NOMO-1 treated with dmso at 0.1 percent for 144 hours (cell line): Measurements from ENCODE around the gene KRT16.
"Not testable (repeated sequence)": the region's sequence is repeated elsewhere in the genome, so short reads cannot be mapped to it uniquely, and the experiment has no call there.

Experiments
- DNase-seq: peaks from one replicate; lab custom pipeline; 2025; ENCODE audit not compliant: unreplicated experiment; lab: John Stamatoyannopoulos, UW

The KRT16 gene

DNA sequence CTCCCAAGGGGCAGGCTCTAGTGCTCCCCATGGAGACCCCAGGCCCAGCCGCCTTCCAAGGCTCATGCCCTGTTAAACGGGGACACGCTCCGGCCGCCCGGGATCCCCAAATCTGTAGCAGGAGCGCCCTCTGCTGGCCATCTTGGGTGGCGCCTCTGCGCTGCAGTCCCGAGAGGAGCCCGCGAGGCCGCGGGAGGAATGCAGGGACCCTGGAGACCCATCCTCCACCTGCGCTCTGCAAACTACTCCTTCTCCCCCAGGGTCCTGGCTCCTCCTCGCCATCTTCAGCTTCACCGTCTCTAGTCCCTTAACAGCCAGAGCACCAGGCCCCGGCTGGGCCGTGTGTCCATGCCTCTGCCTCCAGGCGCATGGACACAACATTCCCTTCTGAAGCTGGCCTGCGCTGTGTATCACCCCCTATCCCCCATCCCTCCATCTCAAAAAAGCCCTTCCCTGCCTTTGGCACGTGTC is 35.4 kb upstream of the KRT16 start:
- DNase-seq = peak; percentile 54

DNA sequence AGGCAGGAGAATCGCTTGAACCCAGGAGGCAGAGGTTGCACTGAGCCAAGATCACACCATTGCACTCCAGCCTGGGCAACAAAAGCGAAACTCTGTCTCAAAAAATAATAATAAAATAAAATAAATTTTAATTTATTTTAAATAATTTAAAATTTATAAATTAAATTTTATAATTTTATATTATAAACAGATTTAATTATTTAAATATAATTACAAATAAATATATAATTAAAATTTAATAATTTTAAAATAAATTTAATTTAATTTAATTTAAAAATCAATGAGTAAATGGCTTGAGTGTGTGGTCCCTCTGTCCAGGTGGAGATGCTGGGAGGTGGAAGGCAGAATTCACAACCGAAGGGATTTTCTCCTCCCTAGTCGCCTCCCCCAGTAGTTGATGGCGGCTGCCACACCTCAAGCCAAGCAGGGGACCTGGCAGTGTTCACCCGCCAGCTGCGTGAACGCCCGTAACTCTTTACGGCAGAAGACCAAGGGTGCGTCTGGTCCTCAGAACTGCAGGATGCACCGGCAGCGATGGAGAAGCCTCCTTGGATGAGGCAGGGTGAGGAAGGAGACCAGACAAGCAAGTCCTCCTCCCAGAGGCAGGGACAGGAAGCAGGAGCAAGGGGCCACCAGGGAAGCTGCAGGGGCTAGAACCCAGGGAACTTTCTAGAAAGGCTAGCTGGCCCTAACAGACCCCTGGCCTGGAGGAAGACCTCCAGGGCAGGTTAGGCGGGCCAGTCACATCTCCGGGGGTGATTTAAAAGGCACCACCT is 34.7 kb upstream of the KRT16 start:
- no peak for DNase-seq

DNA sequence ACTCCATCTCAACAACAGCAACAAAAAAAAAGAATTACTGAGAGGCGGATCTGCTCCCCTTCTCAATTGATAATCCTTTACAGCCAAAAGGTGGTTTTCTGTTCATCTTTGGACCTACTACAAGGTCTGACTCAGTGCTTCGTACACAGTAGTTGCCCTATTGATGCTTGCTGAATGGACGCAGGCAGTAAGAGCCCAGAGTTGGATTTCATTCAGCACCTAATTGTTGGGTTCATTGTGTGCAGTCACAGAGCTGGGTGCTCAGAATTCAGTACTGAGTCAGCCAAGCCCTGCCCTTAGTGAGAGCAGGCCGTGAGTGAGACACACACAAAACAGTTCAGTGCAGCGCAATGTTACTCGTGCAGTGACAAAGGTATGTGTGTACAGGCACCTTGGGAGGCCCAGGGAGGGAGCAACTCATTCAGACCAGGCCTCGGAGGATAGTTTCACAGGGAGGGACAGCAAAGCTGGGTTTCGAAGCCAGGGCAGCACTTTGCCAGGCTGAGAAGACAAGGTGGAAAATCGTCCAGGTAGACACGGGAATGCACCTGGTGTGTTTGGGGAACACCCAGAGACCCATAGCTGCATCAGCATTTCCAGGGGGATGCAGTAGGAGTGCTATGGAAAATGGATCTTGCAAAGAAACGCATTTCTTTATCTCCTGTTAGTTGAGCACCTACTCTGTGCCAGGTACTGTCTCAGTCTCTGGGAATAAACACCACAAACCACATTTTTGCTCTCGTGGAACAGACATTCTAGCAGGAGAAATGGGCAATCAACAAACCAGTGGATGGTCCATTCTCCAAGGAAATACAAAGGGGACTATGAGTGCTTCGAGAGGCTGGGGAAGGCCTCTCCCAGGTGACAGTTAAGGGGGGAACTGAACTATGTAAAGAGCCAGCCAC is 29.9 kb upstream of the KRT16 start:
- no peak for DNase-seq

DNA sequence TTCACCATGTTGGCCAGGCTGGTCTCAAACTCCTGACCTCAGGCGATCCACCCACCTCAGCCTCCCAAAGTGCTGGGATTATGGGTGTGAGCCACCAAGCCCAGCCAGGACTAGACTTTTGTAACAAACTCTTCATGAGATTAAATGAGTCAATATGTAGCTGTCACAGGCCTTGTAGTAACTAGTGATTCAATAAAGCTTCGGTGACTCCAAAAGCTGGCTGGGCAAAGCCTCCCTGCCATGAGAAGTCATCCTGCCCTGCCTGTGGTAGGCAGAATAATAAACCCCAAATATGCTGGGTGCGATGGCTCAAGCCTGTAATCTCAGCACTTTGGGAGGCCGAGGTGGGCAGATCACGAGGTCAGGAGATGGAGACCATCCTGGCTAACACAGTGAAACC is 28.0 kb upstream of the KRT16 start:
- not testable (repeated sequence) for DNase-seq

DNA sequence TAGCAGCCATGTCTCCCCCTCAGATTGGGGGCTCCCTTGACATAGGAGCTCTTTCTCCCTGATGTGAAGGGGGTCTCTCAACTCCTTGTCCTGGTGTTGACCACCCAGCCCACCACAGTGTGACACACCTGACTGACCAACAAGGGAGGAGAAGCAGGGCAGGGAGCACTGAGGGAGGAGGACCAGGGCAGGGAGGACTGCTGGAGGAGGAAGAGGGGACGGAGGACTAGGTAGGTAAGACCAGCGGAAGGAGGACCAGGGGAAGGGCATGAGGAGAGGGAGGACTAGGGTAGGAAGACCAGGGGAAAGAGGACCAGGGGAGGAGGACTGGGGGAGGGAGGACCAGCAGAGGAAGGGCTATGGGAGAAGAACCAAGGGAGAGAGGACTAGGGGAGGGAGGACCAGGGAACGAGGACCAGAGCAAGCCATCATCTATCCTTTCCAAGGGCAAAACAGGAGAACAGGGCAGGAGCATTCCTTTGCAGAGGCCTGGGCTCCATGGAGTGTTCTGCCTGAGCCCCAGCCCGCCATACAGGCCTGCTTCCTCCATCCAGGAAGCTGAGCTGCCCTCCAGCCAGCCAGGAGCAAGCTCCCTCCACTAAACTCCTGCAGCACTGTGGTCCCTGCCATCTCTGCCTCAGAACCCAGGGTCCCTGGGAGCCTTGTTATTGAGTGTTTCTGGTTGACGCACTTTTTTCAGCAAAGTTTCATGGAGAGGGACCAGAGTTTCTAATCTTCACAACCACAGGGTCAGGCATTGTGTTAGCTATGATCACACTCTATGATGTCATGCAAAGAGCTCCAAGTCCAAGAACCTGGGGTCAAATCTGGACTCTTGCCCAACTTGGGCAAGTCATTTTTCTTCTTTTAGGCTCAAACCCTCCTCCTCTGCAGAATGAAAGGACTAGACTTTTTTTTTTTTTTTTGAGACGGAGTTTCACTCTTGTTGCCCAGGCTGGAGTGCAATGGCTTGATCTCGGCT is 27.2 kb upstream of the KRT16 start:
- no peak for DNase-seq

DNA sequence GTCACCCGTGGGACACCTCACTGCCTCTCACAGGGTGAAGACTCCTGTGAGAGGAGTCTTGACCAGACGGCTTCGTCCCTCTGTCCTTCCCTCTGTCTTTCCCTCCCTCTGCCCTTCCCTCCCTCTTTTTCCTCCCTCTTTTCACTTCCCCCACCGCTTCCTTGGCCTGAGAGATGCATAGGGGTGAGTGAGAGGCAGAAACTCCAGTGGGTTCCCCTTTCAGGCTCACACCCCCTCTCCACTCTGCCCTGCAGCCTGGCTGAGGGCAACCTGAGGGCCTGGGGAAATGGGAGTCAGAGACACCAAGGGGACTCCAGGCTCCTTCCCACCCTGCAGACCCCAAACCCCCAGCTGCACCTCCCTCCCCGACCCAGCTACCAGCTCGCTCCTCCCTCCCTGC is 26.4 kb upstream of the KRT16 start:
- DNase-seq = no peak

DNA sequence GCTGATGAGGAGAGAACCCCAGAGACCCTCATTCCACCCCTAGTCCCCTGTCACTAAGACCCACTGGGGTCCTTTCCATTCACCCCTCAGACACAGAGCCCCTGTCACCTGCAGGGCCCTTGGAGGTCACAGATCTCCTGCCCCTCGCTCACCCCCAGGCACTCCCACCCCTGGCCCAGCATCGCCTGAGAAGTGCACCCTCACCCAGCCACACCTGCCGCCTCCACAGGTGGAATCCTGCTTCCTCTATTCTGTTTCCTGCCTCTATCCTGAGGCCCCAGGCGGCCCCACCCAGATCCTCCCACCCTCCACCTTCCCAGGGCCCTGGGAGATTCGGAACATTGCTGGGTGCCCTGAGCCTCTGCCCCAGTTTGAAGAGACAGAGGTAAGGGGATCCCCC is 25.6 kb upstream of the KRT16 start:
- DNase-seq = no peak

DNA sequence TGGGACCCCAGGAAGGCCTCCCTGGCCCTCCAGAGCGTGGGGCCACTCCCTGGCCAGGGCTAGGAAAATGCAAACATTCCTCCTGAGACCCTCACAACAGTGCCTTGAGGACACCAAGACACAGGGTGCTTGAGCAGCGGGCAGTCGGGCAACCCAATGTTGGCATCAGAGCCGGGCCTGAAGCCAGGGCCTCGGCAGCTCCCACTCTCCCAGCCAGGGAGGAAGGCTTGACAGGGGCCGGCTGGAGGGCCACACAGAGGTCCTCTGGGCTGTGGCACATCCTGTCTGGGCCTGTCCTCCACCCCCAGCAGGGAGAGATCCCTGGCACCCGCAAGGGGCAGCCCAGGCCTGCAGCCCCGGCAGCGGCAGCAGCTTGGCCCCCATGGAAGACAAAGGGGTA is 24.1 kb upstream of the KRT16 start:
- no peak for DNase-seq

DNA sequence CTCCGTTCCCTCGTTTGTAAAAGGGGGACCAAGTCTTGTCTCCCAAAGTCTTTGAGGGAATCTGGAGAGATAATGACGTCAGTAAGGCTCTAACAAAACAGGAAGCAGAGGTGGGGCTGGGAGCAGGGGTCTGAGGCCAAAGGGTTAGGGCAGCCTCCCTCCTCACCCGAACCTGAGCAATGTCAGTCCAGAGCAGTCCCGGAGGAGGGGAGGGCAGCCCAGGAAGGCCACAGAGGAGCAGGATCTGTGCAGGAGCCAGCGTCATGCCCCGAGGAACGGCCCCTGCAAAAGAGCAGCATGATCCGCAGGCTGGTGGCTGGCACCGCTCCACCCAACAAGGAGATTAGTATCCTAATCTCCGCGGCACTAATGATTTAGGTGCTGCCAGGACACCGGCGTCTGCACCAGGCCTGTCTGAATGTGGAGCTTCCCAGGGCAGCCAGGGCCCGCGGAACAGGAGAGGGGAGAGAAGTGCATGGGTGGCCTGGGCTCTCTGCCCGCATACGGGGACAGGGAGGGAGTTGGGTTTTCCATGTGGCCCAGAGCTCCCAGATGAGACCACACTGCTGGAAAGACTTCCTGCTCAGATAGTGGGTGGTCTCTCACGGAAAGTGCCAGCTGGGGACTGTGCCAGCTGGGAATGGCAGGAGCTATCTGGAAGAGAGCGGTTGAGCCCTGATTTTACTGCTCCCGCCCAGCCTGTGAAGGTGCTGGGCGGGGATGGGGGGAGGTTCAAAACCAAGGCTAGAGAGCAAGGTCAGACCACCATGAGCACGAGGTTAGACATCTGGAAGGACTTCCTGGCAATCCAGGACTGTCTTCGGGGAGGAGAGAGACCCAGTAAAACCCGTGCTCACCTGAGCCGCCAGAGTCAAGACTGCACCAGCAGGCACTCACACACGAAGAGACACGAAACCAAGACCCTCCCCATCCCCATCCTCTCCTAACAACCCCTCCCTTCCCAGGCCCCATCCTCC is 22.8 kb upstream of the KRT16 start:
- no peak for DNase-seq

DNA sequence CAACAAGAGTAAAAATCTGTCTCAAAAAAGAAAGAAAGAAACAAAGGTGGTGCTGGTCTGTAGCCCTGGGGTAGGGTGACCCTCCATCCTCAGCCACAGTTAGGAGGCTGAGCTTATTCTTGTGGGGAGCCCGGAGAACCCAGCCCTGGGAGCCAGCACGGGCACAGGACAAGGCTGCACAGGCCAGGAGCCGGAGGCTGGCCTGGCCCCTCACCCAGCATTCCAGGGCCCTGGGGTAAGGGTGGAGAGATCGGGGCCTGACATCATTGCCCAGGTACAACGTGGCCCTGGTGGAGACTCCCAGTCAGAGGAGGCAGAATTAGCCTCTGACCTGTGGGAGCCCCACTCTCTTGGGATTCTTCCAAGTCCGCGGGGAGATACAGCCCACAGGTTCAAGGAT is 22.1 kb upstream of the KRT16 start:
- no peak for DNase-seq

DNA sequence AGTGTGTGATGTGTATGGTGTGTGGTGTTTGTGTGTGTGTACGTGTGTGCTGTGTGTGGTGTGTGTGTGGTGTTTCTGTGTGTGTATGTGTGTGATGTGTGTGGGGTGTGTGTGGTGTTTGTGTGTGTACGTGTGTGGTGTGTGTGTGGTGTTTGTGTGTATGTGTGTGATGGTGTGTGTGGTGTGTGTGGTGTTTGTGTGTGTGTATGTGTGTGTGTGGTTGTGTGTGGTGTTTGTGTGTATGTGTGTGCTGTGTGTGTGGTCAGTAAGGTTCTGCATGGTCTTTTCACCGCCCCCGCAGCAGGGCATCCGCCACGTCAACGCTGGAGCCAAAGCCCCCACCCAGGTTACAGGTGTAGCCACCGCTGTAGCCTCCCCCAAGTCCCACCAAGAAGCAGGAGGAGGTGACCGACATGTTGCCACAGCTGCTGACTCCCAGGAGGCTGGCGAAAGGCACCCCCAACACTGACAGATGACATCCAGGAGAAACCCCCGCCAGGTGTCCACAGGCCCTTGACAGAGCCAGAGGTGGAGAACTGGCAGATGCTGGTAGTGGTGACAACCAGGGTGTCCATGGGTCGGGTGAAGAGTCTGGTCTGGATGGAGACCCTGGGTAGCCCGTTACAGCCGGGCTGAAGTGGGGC is 21.1 kb upstream of the KRT16 start:
- DNase-seq = no peak

DNA sequence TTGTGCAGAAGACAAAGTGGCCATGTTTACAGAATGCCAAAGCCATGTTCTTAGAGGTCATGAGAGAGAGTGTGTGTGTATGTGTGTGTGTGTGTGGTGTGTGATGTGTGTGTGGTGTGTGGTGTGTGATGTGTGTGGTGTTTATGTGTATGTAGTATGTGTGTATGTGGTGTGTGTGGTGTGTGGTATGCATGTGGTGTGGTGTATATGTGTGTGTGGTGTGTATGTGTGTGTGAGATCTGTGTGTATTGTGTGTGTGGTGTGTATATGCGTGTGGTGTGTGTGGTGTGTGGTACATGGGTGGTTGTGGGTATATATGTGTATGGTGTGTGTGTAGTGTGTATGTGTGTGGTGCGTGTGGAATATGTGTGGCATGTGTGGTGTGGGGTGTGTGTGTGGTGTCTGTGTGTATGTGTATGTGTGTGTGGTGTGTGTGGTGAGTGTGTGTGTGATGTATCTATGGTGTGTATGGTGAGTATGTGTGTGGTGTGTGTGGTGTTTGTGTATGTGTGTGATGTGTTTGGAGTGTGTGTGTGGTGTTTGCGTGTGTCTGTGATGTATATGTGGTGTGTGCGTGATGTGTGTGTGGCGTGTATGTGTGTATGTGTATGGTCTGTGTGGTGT is 20.0 kb upstream of the KRT16 start:
- no peak for DNase-seq

DNA sequence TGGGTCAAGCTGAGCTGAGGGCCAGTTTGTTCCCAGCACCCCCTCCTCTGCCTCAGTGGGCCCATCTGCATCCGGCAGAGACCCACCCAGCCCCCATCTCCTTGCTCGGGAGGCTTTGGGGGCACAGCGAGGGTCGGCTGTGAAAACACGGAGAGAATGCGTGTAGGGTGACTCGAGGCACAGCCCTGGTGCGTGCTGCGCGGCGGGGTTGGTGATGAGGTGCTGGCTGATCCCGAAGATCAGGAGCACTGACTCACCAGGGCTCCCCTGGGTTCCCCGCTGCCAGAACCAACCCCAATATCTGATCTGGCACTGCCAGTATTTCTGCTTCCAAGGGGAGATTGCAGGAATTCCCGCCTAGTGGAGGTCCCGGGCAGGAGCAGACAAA is 19.3 kb upstream of the KRT16 start:
- DNase-seq = no peak

DNA sequence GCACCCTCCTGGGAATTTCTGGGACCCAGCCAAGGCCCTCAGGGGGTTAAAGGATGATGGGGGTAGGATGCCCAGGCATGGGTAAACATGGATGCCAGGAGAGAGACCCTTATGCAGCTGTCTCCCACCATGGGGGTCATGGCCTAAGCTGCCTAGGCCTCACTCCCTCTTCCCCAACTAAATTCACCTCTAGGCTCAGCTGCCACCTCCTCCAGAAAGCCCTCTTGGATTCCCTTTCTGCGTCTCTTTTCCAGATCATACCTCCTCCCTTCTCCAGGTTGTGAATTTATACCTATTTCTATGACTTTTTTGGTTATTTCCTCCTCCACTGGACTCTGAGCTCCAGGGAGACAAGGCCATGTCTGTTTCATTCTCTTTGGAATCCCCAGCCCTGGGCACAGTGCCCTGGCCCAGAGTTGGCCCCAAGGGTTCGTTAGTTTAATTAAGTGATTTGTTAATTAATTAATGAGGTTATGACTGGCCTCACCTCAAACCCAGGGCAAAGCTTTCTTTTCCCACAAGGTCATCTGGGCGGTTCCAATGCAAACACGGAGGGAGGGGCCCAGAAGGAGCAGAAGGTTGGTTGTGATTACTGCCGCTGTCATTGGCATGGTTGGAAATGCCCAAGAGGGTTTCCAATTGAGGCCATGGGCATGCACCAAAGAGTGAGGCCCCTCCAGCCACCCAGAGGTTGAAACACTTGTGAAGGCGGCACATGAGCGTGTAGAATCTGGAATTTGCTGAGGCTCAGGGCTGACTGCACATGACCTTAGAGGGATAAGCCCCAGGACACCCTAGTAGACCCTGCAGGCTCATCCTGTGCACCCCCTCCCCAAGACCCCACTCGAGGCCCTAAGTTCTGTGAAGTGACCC is 18.7 kb upstream of the KRT16 start:
- no peak for DNase-seq

DNA sequence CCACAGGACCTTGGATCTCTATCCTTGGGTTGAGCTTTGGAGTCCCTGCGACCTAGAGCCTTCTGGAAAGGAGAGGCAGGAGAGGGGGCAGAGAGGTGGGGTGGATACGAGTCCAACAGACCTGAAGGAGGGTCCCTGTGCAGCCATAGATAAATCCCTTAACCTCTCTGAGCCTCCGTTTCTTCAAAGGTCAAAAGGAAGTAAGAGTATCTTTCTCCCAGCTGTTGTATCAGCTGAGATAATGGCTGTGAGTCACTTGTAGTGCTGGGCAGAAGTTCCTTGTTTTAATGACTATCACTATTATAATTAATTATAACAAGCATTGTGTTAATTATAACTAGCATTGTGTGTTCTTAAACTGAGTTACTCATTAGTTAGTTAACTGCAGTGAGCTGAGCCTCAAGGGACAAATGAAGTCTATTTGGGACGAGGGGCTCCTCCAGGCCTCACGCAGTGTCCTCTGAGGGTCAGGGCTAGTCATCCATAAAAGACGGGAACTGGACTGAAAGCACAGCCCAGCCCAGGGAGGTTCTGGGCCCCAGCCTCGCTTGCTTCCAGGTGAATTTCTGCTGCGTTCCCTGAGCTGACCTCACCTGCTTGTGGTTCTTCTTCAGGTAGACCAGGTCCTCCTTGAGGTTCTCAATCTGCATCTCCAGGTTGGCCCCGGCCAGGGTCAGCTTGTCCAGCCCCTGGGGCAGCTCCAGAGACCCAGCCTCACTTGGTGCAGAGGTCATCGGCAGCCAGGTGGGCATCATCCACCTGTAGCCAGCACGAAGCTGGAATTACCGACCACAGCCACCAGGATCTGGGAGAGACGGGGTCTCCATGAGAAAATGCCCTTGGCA is 17.5 kb upstream of the KRT16 start:
- DNase-seq = no peak

DNA sequence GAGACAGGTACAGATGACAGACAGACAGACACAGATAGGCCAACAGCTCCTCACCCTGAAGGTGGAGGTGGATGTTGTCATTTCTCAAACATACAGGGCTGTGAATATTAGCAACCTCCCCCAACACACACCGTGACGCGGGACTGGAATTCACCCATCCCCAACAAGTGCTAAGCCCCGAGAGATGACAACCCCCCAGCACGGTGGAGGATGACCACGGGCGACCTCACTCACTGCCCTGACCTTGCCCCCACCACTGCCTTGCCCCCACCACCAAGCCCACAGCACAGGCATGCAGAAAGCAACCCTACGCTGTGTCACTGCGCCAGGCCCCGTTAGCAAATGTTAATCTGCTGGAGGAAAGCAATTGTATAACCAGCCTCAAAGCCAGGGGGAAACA is 16.7 kb upstream of the KRT16 start:
- no peak for DNase-seq

DNA sequence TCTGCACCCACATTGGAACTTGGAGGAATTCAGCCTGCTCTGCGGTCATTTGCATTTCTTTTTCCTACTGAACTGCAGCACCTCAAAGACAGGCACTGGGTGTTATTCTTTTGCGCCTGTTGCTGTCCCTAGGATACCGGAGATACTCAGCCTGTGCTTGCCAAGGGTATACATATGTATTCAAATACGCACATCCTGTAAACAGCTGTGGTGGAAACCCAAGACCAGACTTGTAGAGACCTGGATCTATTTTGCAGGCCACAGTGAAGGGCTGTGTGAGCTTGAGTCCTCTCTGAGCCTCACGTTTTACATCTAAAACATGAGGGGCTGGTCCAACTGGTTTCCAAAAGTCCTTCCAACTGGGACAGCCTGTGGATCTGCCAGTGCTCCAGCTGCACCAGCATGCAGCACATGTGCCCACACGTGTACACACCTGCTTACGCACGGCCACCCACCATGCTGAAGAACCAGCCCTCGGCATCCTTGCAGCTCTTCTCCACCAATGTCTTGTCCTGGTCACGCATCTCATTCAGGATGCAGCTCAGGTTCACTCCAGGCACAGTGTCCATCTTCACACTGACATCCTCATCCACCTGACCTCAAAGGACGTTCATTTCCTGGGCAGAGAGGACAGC is 16.2 kb upstream of the KRT16 start:
- not testable (repeated sequence) for DNase-seq
